Measurements from ENCODE around the gene MLXIP.

Gene MLXIP

GRCh38 chr12:122150127-122150681 is 71.6 kb downstream of the MLXIP start:
- Histone ChIP-seq H3K27ac (no peak overlapping the region), H3K36me3 (no peaks in the 10 kb centered on the region), H3K9me3 (ENCODE audit: severe bottlenecking) (no peaks in the 10 kb centered on the region), H3K4me3 (ENCODE audit: low read depth, low read length) (no peak overlapping the region), H3K27me3 (ENCODE audit: insufficient read depth, low read depth, severe bottlenecking) (no peaks in the 10 kb centered on the region)
- DNase-seq: no peak
- TF ChIP-seq CTCF (IDR thresholded peaks at IDR 0.05; ENCODE audit: low read depth, low read length): no peak

- TF ChIP-seq CTCF (IDR thresholded peaks at IDR 0.05; ENCODE audit: low read depth, low read length): no peak
- Histone ChIP-seq H3K9me3 (ENCODE audit: severe bottlenecking) (no peaks in the 10 kb centered on the region), H3K27me3 (ENCODE audit: insufficient read depth, low read depth, severe bottlenecking) (no peaks in the 10 kb centered on the region), H3K4me3 (ENCODE audit: low read depth, low read length) (no peak overlapping the region), H3K27ac (no peak overlapping the region), H3K36me3 (no peaks in the 10 kb centered on the region)
- no peak for DNase-seq
Measured at GRCh38 chr12:122152754-122153153, 74.2 kb downstream of the MLXIP start.

- H3K9me3 ChIP-seq (ENCODE audit: severe bottlenecking): peaks cover 10% of the 10 kb centered on the region
- H3K4me3 ChIP-seq (ENCODE audit: low read depth, low read length): no peak overlapping the region
- no peaks in the 10 kb centered on the region for H3K36me3 ChIP-seq
- no peaks in the 10 kb centered on the region for H3K27me3 ChIP-seq (ENCODE audit: insufficient read depth, low read depth, severe bottlenecking)
- no peak overlapping the region for H3K27ac ChIP-seq
- no peak for DNase-seq
- no peak for TF ChIP-seq CTCF (IDR thresholded peaks at IDR 0.05; ENCODE audit: low read depth, low read length)
Measured at GRCh38 chr12:122155705-122156104, 77.1 kb downstream of the MLXIP start.

GRCh38 chr12:122158700-122159285 is 80.2 kb downstream of the MLXIP start:
- Histone ChIP-seq H3K27ac (no peak overlapping the region), H3K4me3 (ENCODE audit: low read depth, low read length) (no peak overlapping the region), H3K27me3 (ENCODE audit: insufficient read depth, low read depth, severe bottlenecking) (no peaks in the 10 kb centered on the region), H3K36me3 (no peaks in the 10 kb centered on the region), H3K9me3 (ENCODE audit: severe bottlenecking) (peaks cover 10% of the 10 kb centered on the region)
- no peak for DNase-seq
- no peak for TF ChIP-seq CTCF (IDR thresholded peaks at IDR 0.05; ENCODE audit: low read depth, low read length)

DNA sequence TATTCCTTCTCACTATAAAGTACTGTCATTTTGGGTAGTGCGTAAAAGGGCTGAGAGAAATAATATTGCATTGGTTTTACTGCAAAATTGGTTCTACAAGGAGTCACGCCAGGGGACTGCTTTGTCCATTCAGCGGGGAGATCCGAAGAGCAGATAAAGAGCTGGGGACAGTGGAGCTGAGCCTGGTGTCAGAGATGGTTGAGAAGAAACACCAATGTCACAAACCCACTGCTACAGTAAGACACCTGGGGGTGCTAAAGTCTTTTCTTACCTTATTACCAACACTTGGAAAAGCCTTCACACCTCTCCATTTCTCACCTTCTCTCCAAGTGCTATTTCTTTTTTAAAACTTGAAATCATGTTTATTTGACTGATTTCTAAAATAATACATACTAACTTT is 81.3 kb downstream of the MLXIP start:
- DNase-seq: no peak
- no peak overlapping the region for H3K27ac ChIP-seq
- H3K27me3 ChIP-seq (ENCODE audit: insufficient read depth, low read depth, severe bottlenecking): no peaks in the 10 kb centered on the region
- H3K9me3 ChIP-seq (ENCODE audit: severe bottlenecking): peaks cover 10% of the 10 kb centered on the region
- no peaks in the 10 kb centered on the region for H3K36me3 ChIP-seq
- H3K4me3 ChIP-seq (ENCODE audit: low read depth, low read length): no peak overlapping the region
- peak; percentile 45; the same call in 1 of the 2 replicates for TF ChIP-seq CTCF (IDR thresholded peaks at IDR 0.05; ENCODE audit: low read depth, low read length)

- Histone ChIP-seq H3K27ac (no peak overlapping the region), H3K36me3 (no peaks in the 10 kb centered on the region), H3K27me3 (ENCODE audit: insufficient read depth, low read depth, severe bottlenecking) (no peaks in the 10 kb centered on the region), H3K4me3 (ENCODE audit: low read depth, low read length) (no peak overlapping the region), H3K9me3 (ENCODE audit: severe bottlenecking) (peaks cover 10% of the 10 kb centered on the region)
- no peak for TF ChIP-seq CTCF (IDR thresholded peaks at IDR 0.05; ENCODE audit: low read depth, low read length)
- DNase-seq: no peak
Measured at GRCh38 chr12:122160761-122161160, 82.2 kb downstream of the MLXIP start.
